ENCODE data around the gene MTARC2.

DNA sequence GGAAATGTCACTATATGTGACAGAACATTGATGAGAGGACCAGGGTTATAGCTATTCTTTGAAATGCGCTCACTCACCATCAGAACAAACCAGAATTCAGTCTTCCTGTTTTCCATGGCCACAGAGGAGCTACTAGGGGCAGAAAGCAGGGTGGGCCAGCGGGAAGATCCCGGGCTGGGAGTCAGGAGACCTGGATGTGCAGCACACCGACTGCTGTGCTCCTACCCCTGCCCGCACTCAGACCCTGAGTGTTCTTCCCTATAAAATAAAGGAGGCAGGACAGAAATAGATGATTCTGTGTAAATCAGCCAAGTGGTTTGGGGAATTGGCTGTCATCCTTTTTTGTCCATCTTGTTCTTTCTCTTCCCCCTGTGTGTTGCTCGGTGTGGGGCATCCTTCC, 59.6 kb downstream of the MTARC2 start:
- TF ChIP-seq, protein P1, sequence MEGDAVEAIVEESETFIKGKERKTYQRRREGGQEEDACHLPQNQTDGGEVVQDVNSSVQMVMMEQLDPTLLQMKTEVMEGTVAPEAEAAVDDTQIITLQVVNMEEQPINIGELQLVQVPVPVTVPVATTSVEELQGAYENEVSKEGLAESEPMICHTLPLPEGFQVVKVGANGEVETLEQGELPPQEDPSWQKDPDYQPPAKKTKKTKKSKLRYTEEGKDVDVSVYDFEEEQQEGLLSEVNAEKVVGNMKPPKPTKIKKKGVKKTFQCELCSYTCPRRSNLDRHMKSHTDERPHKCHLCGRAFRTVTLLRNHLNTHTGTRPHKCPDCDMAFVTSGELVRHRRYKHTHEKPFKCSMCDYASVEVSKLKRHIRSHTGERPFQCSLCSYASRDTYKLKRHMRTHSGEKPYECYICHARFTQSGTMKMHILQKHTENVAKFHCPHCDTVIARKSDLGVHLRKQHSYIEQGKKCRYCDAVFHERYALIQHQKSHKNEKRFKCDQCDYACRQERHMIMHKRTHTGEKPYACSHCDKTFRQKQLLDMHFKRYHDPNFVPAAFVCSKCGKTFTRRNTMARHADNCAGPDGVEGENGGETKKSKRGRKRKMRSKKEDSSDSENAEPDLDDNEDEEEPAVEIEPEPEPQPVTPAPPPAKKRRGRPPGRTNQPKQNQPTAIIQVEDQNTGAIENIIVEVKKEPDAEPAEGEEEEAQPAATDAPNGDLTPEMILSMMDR (IDR thresholded peaks at IDR 0.05) = no peak
- no peak for TF ChIP-seq POLR2AphosphoS5 (IDR thresholded peaks at IDR 0.05)
- TF ChIP-seq POLR2A (IDR thresholded peaks at IDR 0.05) = no peak
- TF ChIP-seq EP300 (IDR thresholded peaks at IDR 0.05) = no peak

Measured in stomach (tissue), 4 donors.